ENCODE measurements around the gene GBE1. TPM values are rescaled to one million over a fixed set of nuclear protein-coding genes. Genes with fewer than 3 reads are reported as not detected.
A peak's percentile ranks its signal among the peaks of the same experiment; 100 is the strongest.

The GBE1 gene
- polyA plus RNA-seq, 1 donor (not counting 4 experiments of a cell fraction or from before 2014, with no cell fraction given), result 30.2 TPM

GRCh38 chr3:81443958-81444357 is 317.5 kb downstream of the GBE1 start:
- Histone ChIP-seq H3K4me1 (ENCODE audit: control insufficient read depth, extremely low read depth, insufficient read depth, low read length) (peaks cover 13% of the 10 kb centered on the region), H3K27ac (ENCODE audit: control insufficient read depth, insufficient read depth, low read length) (peak overlapping the region; percentile 79), H3K4me3 (ENCODE audit: control insufficient read depth in 2 of 3, extremely low read depth in 1 of 3, insufficient read depth in 2 of 3, low read depth in 1 of 3, low read length in 3 of 3) (no peak overlapping the region), H4K20me1 (ENCODE audit: control insufficient read depth, extremely low read depth, insufficient read depth, low read length) (no peaks in the 10 kb centered on the region), H3K9me1 (ENCODE audit: control insufficient read depth, extremely low read depth, insufficient read depth, low read length) (no peaks in the 10 kb centered on the region), H3K4me2 (ENCODE audit: control insufficient read depth, extremely low read depth, insufficient read depth, low read depth, low read length) (peak overlapping the region; percentile 36), H3K9me3 (ENCODE audit: control insufficient read depth, low read depth, low read length) (no peaks in the 10 kb centered on the region), H3K36me3 (ENCODE audit: control insufficient read depth in 2 of 2, extremely low read depth in 1 of 2, insufficient read depth in 2 of 2, low read length in 2 of 2) (no peaks in the 10 kb centered on the region), H2AFZ (ENCODE audit: control insufficient read depth, low read length) (peak overlapping the region; percentile 59), H3K79me2 (ENCODE audit: control insufficient read depth, insufficient read depth, low read length) (no peaks in the 10 kb centered on the region), H3K9ac (ENCODE audit: control insufficient read depth, extremely low read depth, insufficient read depth, low read length) (peak overlapping the region; percentile 14), H3K27me3 (ENCODE audit: control insufficient read depth, extremely low read depth, insufficient read depth, low read length) (no peaks in the 10 kb centered on the region)
- TF ChIP-seq, protein P1, sequence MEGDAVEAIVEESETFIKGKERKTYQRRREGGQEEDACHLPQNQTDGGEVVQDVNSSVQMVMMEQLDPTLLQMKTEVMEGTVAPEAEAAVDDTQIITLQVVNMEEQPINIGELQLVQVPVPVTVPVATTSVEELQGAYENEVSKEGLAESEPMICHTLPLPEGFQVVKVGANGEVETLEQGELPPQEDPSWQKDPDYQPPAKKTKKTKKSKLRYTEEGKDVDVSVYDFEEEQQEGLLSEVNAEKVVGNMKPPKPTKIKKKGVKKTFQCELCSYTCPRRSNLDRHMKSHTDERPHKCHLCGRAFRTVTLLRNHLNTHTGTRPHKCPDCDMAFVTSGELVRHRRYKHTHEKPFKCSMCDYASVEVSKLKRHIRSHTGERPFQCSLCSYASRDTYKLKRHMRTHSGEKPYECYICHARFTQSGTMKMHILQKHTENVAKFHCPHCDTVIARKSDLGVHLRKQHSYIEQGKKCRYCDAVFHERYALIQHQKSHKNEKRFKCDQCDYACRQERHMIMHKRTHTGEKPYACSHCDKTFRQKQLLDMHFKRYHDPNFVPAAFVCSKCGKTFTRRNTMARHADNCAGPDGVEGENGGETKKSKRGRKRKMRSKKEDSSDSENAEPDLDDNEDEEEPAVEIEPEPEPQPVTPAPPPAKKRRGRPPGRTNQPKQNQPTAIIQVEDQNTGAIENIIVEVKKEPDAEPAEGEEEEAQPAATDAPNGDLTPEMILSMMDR (optimal IDR thresholded peaks at IDR 0.05 in 1 of 3, IDR thresholded peaks at IDR 0.05 in 1 of 3, conservative IDR thresholded peaks at IDR 0.05 in 1 of 3; ENCODE audit: extremely low read depth in 1 of 3, insufficient read depth in 2 of 3, low read length in 3 of 3), result no peak
- no peak for TF ChIP-seq EZH2 (IDR thresholded peaks at IDR 0.05; ENCODE audit: low read length)
- dilution Hi-C loops (cut with MboI; ENCODE audit: extremely low pct_ligation_motif_present, low sequenced_read_pairs), result no loop called here
- FAIRE-seq (no peak), DNase-seq (ENCODE audit: low read depth, low spot score) (peak; percentile 49)

DNA sequence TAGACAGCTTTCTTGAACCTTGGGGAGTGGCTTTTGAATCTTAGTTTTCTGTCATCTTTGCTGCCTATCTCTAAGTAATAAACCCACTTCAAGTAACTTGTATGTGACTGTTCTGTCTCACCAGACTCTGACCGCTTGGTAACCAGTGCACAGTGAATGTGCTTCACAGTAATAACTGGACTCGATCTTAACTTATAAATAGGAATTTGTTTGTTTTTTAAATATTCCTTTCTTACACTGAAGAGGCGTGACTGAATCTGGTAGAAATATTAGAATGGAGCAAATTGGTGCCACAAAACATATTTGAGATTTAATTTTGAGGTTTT is 318.0 kb downstream of the GBE1 start:
- no peaks in the 10 kb centered on the region for H4K20me1 ChIP-seq (ENCODE audit: control insufficient read depth, extremely low read depth, insufficient read depth, low read length)
- no peaks in the 10 kb centered on the region for H3K79me2 ChIP-seq (ENCODE audit: control insufficient read depth, insufficient read depth, low read length)
- H3K27ac ChIP-seq (ENCODE audit: control insufficient read depth, insufficient read depth, low read length), result peak overlapping the region; percentile 72
- peaks cover 13% of the 10 kb centered on the region for H3K4me1 ChIP-seq (ENCODE audit: control insufficient read depth, extremely low read depth, insufficient read depth, low read length)
- H3K4me2 ChIP-seq (ENCODE audit: control insufficient read depth, extremely low read depth, insufficient read depth, low read depth, low read length), result peak overlapping the region; percentile 36
- TF ChIP-seq, protein P1 (optimal IDR thresholded peaks at IDR 0.05 in 1 of 3, IDR thresholded peaks at IDR 0.05 in 1 of 3, conservative IDR thresholded peaks at IDR 0.05 in 1 of 3; ENCODE audit: extremely low read depth in 1 of 3, insufficient read depth in 2 of 3, low read length in 3 of 3), result no peak
- no peak for TF ChIP-seq EZH2 (IDR thresholded peaks at IDR 0.05; ENCODE audit: low read length)
- no peak for DNase-seq (ENCODE audit: low read depth, low spot score)
- H3K27me3 ChIP-seq (ENCODE audit: control insufficient read depth, extremely low read depth, insufficient read depth, low read length), result no peaks in the 10 kb centered on the region
- H3K9me3 ChIP-seq (ENCODE audit: control insufficient read depth, low read depth, low read length), result no peaks in the 10 kb centered on the region
- FAIRE-seq, result no peak
- H3K9ac ChIP-seq (ENCODE audit: control insufficient read depth, extremely low read depth, insufficient read depth, low read length), result peak overlapping the region; percentile 36
- dilution Hi-C loops (cut with MboI; ENCODE audit: extremely low pct_ligation_motif_present, low sequenced_read_pairs), result no loop called here
- H2AFZ ChIP-seq (ENCODE audit: control insufficient read depth, low read length), result peak overlapping the region; percentile 73
- no peaks in the 10 kb centered on the region for H3K36me3 ChIP-seq (ENCODE audit: control insufficient read depth in 2 of 2, extremely low read depth in 1 of 2, insufficient read depth in 2 of 2, low read length in 2 of 2)
- no peak overlapping the region for H3K4me3 ChIP-seq (ENCODE audit: control insufficient read depth in 2 of 3, extremely low read depth in 1 of 3, insufficient read depth in 2 of 3, low read depth in 1 of 3, low read length in 3 of 3)
- no peaks in the 10 kb centered on the region for H3K9me1 ChIP-seq (ENCODE audit: control insufficient read depth, extremely low read depth, insufficient read depth, low read length)

Data from keratinocyte (primary cell).